Calu3 (cell line): Measurements from ENCODE around the gene GPR158. TPM values are rescaled to one million over a fixed set of nuclear protein-coding genes. Genes with fewer than 3 reads are reported as not detected.
"Not testable (repeated sequence)": the region's sequence is repeated elsewhere in the genome, so short reads cannot be mapped to it uniquely, and the experiment has no call there.

Experiments used
- BruUV-seq: library from RNA; stranded (reverse); fragments of 400-500 nt; replicated peaks from 2 replicates; lab custom pipeline; 2021; lab: Mats Ljungman, UMichigan
- CTCF ChIA-PET: fragments of 300-600 bp; sonication (Branson Sonifier 250); formaldehyde crosslinking; loops from one replicate; lab custom pipeline; 2022; ENCODE audit warnings: antibody characterized with exemption; lab: Charles Lee
- DNase-seq: peaks from one replicate; pipeline ENCODE4 v3.0.0; 2022
- H3K27ac Mint-ChIP-seq: one replicate; pipeline ENCODE4 v1.8.0; 2022; ENCODE audit warnings: mixed read lengths; ENCODE audit not compliant: unreplicated experiment
- H3K27me3 Mint-ChIP-seq: one replicate; pipeline ENCODE4 v1.8.0; 2022; ENCODE audit warnings: mixed read lengths; ENCODE audit not compliant: unreplicated experiment
- H3K36me3 Mint-ChIP-seq: one replicate; pipeline ENCODE4 v1.8.0; 2022; ENCODE audit warnings: mild to moderate bottlenecking, moderate library complexity, mixed read lengths; ENCODE audit not compliant: insufficient read depth, unreplicated experiment
- H3K4me1 Mint-ChIP-seq: one replicate; pipeline ENCODE4 v1.8.0; 2022; ENCODE audit warnings: mild to moderate bottlenecking, low read depth, mixed read lengths; ENCODE audit not compliant: unreplicated experiment
- H3K4me3 Mint-ChIP-seq: one replicate; pipeline ENCODE4 v1.8.0; 2022; ENCODE audit warnings: mild to moderate bottlenecking, low read depth, moderate library complexity, mixed read lengths; ENCODE audit not compliant: unreplicated experiment
- H3K9me3 Mint-ChIP-seq: one replicate; pipeline ENCODE4 v1.8.0; 2022; ENCODE audit warnings: low read depth, mixed read lengths; ENCODE audit not compliant: unreplicated experiment
- CTCF ChIP-seq: fragments of 200-600 bp; IDR thresholded peaks from one replicate; pipeline ENCODE4 v1.8.0; 2022; ENCODE audit warnings: antibody characterized with exemption; ENCODE audit not compliant: unreplicated experiment
- intact Hi-C: fragments of 100-400 bp; cut with micrococcal nuclease; formaldehyde crosslinking; loops from one replicate; pipeline ENCODE4 v1.10.0; 2022; ENCODE audit not compliant: unreplicated experiment
- total RNA-seq: library from RNA; stranded (reverse); gene quantifications from 2 replicates; pipeline ENCODE4 v1.2.3, GENCODE V29; 2022

The GPR158 gene
- total RNA-seq, 1 experiment from 2014 or later: not detected

DNA sequence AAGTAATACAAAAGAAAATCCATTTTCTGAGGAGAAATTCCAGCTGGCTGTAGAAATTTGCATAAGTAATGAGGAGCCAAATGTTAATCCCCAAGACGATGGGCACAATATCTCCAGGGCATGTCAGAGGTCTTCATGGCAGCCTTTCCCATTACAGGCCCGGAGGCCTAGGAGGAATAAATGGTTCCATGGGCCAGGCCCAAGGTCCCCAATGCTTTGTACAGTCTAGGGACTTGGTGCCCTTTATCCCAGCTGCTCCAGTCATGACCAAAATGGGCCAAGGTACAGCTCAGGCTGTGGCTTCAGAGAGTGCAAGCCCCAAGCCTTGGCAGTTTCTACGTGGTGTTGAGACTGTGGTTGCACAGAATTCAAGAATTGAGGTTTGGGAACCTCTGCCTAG is 182.5 kb downstream of the GPR158 start:
- DNase-seq: no peak
- no peak for TF ChIP-seq CTCF
- Mint-ChIP-seq H3K4me1 (no peaks in the 10 kb centered on the region), H3K4me3 (no peak overlapping the region), H3K36me3 (no peaks in the 10 kb centered on the region), H3K27ac (no peak overlapping the region), H3K27me3 (no peaks in the 10 kb centered on the region), H3K9me3 (peaks cover 18% of the 10 kb centered on the region)
- intact Hi-C loops: no loop called here
- CTCF ChIA-PET: no interaction called here
- BruUV-seq: no TSS peak

- Mint-ChIP-seq H3K27ac (no peak overlapping the region), H3K36me3 (no peaks in the 10 kb centered on the region), H3K4me1 (no peaks in the 10 kb centered on the region), H3K27me3 (peaks cover 15% of the 10 kb centered on the region), H3K4me3 (no peak overlapping the region), H3K9me3 (no peaks in the 10 kb centered on the region)
- intact Hi-C loops: no loop called here
- no TSS peak for BruUV-seq
- DNase-seq: no peak
- CTCF ChIA-PET: no interaction called here
- no peak for TF ChIP-seq CTCF
These were observed 207.4 kb downstream of the GPR158 start for GRCh38 chr10:25382029-25382810.

GRCh38 chr10:25382901-25383300 is 208.1 kb downstream of the GPR158 start:
- H3K4me1 Mint-ChIP-seq, H3K4me3 Mint-ChIP-seq, BruUV-seq, CTCF ChIA-PET, H3K36me3 Mint-ChIP-seq, DNase-seq, intact Hi-C loops, H3K9me3 Mint-ChIP-seq, H3K27ac Mint-ChIP-seq: not testable (repeated sequence)
- peaks cover 15% of the 10 kb centered on the region for H3K27me3 Mint-ChIP-seq

- Mint-ChIP-seq H3K27me3 (peaks cover 15% of the 10 kb centered on the region), H3K36me3 (no peaks in the 10 kb centered on the region), H3K4me1 (no peaks in the 10 kb centered on the region), H3K27ac (no peak overlapping the region), H3K4me3 (no peak overlapping the region), H3K9me3 (no peaks in the 10 kb centered on the region)
- BruUV-seq: no TSS peak
- no peak for DNase-seq
- intact Hi-C loops: no loop called here
- CTCF ChIA-PET: no interaction called here
- no peak for TF ChIP-seq CTCF
These were observed 208.9 kb downstream of the GPR158 start for GRCh38 chr10:25383686-25384085.

DNA sequence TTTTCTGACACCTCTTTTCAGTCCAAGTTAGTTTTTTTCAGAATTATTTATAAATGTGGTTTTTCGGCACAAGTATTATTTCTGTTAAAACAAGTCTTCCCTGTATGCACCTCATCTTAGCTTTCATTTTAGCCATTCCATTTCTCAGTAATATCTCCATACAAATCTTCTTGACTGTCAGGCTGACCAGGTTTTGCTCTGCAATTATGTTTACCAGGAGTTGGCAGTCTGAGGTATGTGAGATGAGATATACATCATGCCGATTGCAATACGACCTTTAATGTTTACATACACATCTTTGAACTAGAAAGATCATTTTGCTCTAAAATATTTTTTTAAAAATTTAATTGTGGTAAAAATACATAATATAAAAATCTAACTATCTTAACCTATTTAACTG is 209.8 kb downstream of the GPR158 start:
- intact Hi-C loops: no loop called here
- TF ChIP-seq CTCF: no peak
- H3K4me1 Mint-ChIP-seq: no peaks in the 10 kb centered on the region
- H3K4me3 Mint-ChIP-seq: no peak overlapping the region
- DNase-seq: no peak
- H3K9me3 Mint-ChIP-seq: no peaks in the 10 kb centered on the region
- H3K27ac Mint-ChIP-seq: no peak overlapping the region
- no peaks in the 10 kb centered on the region for H3K36me3 Mint-ChIP-seq
- BruUV-seq: no TSS peak
- CTCF ChIA-PET: no interaction called here
- peaks cover 8% of the 10 kb centered on the region for H3K27me3 Mint-ChIP-seq
